GM18505 (cell line): Measurements from ENCODE around the gene CNGB1.
"Not testable (repeated sequence)": the region's sequence is repeated elsewhere in the genome, so short reads cannot be mapped to it uniquely, and the experiment has no call there.

Source experiments
- ATAC-seq: cut with Tn5 transposase; IDR thresholded peaks from one replicate; pipeline ENCODE4 v1.9.1; 2021; ENCODE audit not compliant: unreplicated experiment
- POLR2A ChIP-seq: IDR thresholded peaks from 4 replicates; pipeline ENCODE4 v1.6.1; 2011; ENCODE audit warnings: borderline replicate concordance; ENCODE audit not compliant: insufficient read depth, insufficient read length; ENCODE audit errors: extremely low read depth

The CNGB1 gene

GRCh38 chr16:57873218-57873617 is 97.7 kb downstream of the CNGB1 start:
- TF ChIP-seq POLR2A = no peak
- ATAC-seq = no peak

DNA sequence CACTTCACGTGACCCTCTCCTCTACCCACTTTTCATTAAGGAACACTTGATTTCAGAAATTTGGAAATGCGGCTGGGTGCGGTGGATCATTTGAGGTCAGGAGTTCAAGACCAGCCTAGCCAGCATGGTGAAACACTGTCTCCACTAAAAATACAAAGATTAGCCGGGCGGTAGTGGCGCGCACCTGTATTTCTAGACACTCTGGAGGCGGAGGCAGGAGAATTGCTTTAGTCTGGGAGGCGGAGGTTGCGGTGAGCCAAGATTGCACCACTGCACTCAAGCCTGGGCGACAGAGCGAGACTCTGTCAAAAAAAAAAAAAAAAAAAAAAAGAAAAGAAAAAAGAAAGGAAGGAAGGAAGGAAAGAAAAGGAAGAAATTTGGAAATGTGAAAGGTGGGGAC is 98.2 kb downstream of the CNGB1 start:
- not testable (repeated sequence) for ATAC-seq

GRCh38 chr16:57871456-57871855 is 99.5 kb downstream of the CNGB1 start:
- TF ChIP-seq POLR2A = no peak
- ATAC-seq = no peak

DNA sequence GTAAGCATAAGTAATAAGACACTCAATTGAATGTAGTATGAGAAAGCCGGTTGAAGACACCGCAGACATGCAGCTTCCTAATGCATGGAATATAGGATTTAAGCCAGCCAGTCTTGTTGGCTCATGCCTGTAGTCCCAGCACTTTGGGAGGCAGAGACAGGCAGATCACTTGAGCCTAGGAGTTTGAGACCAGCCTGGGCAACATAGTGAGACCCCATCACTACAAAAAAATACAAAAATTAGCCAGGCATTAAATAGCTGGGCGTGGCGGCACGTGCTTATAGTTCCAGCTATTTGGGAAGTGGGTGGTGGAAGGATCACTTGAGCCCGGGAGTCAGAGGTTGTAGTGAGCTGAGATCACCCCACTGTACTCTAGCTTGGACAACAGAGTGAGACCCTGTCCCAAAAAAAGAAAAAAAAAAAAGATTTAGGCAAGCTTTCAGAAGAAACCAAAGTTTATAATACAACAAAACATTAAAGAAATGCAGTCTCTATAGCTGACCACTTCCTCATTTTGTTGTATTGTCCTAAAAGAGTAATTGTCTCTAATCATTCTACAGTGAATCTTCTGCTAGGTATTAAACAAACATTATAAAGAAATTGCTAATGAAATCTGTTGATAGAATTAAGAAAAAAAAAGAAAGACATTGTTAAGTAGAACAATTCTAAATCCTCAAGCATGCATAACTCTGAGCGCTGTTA is 100.0 kb downstream of the CNGB1 start:
- no peak for ATAC-seq

DNA sequence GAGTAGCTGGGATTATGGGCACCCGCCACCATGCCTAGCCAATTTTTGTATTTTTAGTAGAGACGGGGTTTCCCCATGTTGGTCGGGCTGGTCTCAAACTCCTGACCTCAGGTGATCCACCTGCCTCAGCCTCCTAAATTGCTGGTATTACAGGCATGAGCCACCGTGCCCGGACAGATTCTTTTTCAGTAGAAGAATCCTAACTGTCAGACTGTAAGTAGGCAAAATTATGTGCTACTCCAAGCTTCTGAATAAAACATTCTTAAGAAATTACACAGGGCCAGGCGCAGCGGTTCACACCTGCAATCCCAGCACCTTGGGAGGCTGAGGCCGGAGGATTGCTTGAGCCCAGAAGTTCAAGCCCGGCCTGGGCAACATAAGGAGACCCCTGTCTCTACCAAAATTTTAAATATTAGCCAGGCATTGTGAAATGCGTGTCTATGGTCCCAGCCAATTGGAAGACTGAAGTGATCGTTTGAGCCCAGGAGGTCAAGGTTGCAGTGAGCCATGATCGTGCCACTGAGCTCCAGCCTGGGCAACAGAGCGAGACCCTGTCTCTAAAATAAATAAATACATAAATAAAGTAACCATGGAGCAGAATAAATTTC is 101.9 kb downstream of the CNGB1 start:
- ATAC-seq = no peak
- no peak for TF ChIP-seq POLR2A

More for the DNA sequence above, 100.0 kb downstream of the CNGB1 start:
- TF ChIP-seq POLR2A = no peak

GRCh38 chr16:57867000-57867561 is 103.8 kb downstream of the CNGB1 start:
- TF ChIP-seq POLR2A = no peak
- no peak for ATAC-seq

DNA sequence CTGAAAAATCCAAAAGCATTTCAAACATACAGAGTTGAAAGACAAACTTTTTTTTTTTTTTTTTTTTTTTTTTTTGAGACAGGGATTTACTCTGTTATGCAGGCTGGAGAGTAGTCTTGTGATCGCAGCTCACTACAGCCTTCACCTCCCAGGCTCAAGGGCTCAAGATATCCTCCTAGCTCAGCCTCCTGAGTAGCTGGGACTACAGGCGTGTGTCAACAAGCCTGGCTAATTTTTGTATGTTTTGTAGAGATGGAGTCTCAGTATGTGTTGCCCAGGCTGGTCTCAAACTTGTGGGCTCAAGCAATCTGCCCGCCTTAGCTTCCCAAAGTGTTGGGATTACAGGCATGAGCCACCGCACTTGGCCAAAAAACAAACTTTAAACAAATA is 104.4 kb downstream of the CNGB1 start:
- no peak for TF ChIP-seq POLR2A
- ATAC-seq = no peak

GRCh38 chr16:57865746-57866528 is 105.0 kb downstream of the CNGB1 start:
- ATAC-seq = no peak

GRCh38 chr16:57863434-57864160 is 107.3 kb downstream of the CNGB1 start:
- TF ChIP-seq POLR2A = no peak
- ATAC-seq = no peak

More at GRCh38 chr16:57865746-57866528, 105.0 kb downstream of the CNGB1 start:
- TF ChIP-seq POLR2A = no peak

DNA sequence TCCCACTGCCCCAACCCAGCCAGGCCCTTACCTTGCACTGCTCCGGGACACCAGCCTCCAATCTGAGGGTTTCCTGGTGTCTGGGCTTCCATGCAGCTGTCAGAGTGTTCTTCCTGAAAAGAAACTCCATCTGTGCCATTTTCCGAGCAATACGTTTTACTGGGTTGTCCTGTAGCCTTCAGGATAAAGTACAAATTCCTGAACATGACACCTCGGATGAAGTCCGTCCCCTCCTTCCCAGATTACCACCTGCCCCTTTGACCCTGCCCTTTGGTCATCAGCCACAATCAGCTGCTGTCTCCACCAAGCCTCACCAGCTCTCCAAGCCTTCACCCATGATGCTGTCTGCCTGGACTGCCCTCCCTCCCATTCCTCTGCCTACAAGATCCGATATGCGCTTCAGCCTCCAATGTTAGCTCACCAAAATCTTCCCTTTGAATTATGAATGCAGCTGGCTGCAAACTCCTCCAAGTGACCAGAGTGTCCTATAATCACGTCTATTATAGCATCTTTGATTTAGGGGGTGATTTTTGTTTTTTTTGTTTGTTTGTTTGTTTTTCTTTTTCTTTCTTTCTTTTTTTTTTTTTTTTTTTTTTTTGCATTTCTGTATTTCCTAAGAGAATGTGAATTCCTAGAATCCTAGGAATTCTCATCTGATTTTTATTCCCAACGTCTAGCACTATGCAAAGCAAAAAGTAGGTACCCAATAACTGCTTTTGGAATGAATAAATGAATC is 108.1 kb downstream of the CNGB1 start:
- TF ChIP-seq POLR2A = no peak
- no peak for ATAC-seq

- no peak for TF ChIP-seq POLR2A
- no peak for ATAC-seq
Measured at GRCh38 chr16:57859331-57859730, 111.6 kb downstream of the CNGB1 start.

DNA sequence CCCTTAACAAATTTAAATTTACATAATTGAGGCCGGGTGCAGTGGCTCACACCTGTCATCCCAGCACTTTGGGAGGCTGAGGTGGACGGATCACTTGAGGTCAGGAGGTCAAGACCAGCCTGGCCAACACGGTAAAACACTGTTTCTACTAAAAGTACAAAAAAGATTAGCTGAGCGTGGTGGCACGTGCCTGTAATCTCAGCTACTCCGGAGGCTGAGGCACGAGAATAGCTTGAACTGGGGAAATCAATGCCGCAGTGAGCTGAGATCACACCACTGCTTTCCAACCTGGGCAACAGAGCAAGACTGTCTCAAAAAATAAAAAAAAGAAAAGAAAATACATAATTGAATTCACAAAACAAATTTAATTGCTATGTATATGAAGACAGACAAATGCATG is 112.3 kb downstream of the CNGB1 start:
- no peak for TF ChIP-seq POLR2A
- no peak for ATAC-seq

DNA sequence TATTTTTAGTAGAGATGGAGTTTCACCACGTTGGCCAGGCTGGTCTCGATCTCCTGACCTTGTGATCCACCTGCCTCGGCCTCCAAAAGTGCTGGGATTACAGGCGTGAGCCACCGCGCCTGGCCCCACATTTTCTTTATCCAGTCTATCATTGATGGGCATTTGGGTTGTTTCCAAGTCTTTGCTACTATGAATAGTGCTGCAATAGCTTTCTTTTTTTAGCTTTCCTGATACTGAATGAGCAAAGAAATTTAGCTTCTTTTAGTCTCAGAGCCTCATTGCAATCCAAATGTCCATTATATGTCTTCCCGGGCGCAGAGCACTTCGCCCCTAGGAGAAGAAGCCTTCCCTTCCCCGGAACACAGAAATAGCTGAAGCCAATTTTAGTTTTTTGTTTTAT is 112.9 kb downstream of the CNGB1 start:
- ATAC-seq = not testable (repeated sequence)
